HL-60 (cell line): ENCODE measurements around the gene ID4.

Source experiments
- CTCF ChIP-seq: IDR thresholded peaks from one replicate; pipeline ENCODE4 v1.5.1; 2011; ENCODE audit warnings: low read length, control low read depth, inconsistent platforms; ENCODE audit not compliant: insufficient read depth
- GABPA ChIP-seq: IDR thresholded peaks from 2 replicates; pipeline ENCODE4 v1.6.1; 2012; ENCODE audit warnings: low read depth
- POLR2AphosphoS5 ChIP-seq: IDR thresholded peaks from 2 replicates; pipeline ENCODE4 v1.6.1; 2012; ENCODE audit warnings: low read depth
- REST ChIP-seq: IDR thresholded peaks from 2 replicates; pipeline ENCODE4 v1.6.1; 2012; ENCODE audit warnings: low read depth; ENCODE audit not compliant: insufficient replicate concordance
- SPI1 ChIP-seq: IDR thresholded peaks from 2 replicates; pipeline ENCODE4 v1.6.1; 2012; ENCODE audit warnings: low read depth, mild to moderate bottlenecking, borderline replicate concordance

- TF ChIP-seq CTCF (no peak), GABPA (no peak), POLR2AphosphoS5 (no peak), REST (no peak), SPI1 (no peak)
These were observed 32.7 kb upstream of the ID4 start for GRCh38 chr6:19804205-19805128.
